Measurements from ENCODE around the gene YARS1.

YARS1 gene

GRCh38 chr1:32831878-32832277 lies 14.7 kb upstream of the YARS1 start:
- Histone ChIP-seq H3K4me3 (ENCODE audit: low read depth, low read length) (no peak overlapping the region), H3K36me3 (ENCODE audit: control insufficient read depth, insufficient read depth, low read length) (no peaks in the 10 kb centered on the region), H3K9ac (no peak overlapping the region), H3K9me3 (ENCODE audit: control insufficient read depth, low read length) (no peaks in the 10 kb centered on the region), H3K27me3 (ENCODE audit: control insufficient read depth, insufficient read depth, low read length) (no peaks in the 10 kb centered on the region), H3K79me2 (no peaks in the 10 kb centered on the region), H3K4me2 (ENCODE audit: low read length) (no peak overlapping the region), H3K27ac (no peak overlapping the region), H2AFZ (no peak overlapping the region), H3K4me1 (no peaks in the 10 kb centered on the region)
- TF ChIP-seq CTCF (IDR thresholded peaks at IDR 0.05), result no peak

GRCh38 chr1:32830092-32830852 lies 13.1 kb upstream of the YARS1 start:
- no peaks in the 10 kb centered on the region for H3K27me3 ChIP-seq (ENCODE audit: control insufficient read depth, insufficient read depth, low read length)
- no peak overlapping the region for H3K9ac ChIP-seq
- H3K79me2 ChIP-seq, result no peaks in the 10 kb centered on the region
- H3K4me3 ChIP-seq (ENCODE audit: low read depth, low read length), result no peak overlapping the region
- TF ChIP-seq CTCF (IDR thresholded peaks at IDR 0.05), result no peak
- no peaks in the 10 kb centered on the region for H3K4me1 ChIP-seq
- no peaks in the 10 kb centered on the region for H3K9me3 ChIP-seq (ENCODE audit: control insufficient read depth, low read length)
- no peak overlapping the region for H3K27ac ChIP-seq
- no peaks in the 10 kb centered on the region for H3K36me3 ChIP-seq (ENCODE audit: control insufficient read depth, insufficient read depth, low read length)
- no peak overlapping the region for H2AFZ ChIP-seq
- no peak overlapping the region for H3K4me2 ChIP-seq (ENCODE audit: low read length)

- Histone ChIP-seq H3K4me3 (ENCODE audit: low read depth, low read length) (no peak overlapping the region), H3K27me3 (ENCODE audit: control insufficient read depth, insufficient read depth, low read length) (no peaks in the 10 kb centered on the region), H2AFZ (no peak overlapping the region), H3K36me3 (ENCODE audit: control insufficient read depth, insufficient read depth, low read length) (no peaks in the 10 kb centered on the region), H3K79me2 (no peaks in the 10 kb centered on the region), H3K27ac (no peak overlapping the region), H3K9me3 (ENCODE audit: control insufficient read depth, low read length) (no peaks in the 10 kb centered on the region), H3K4me2 (ENCODE audit: low read length) (no peak overlapping the region), H3K9ac (no peak overlapping the region), H3K4me1 (no peaks in the 10 kb centered on the region)
- TF ChIP-seq CTCF (IDR thresholded peaks at IDR 0.05), result no peak
Observed at GRCh38 chr1:32828341-32828740, 11.2 kb upstream of the YARS1 start.

- H3K27ac ChIP-seq, result no peak overlapping the region
- no peak overlapping the region for H3K9ac ChIP-seq
- H3K4me1 ChIP-seq, result no peaks in the 10 kb centered on the region
- H3K79me2 ChIP-seq, result peaks cover 6% of the 10 kb centered on the region
- H3K9me3 ChIP-seq (ENCODE audit: control insufficient read depth, low read length), result no peaks in the 10 kb centered on the region
- no peak overlapping the region for H2AFZ ChIP-seq
- no peak overlapping the region for H3K4me2 ChIP-seq (ENCODE audit: low read length)
- no peak overlapping the region for H3K4me3 ChIP-seq (ENCODE audit: low read depth, low read length)
- no peak for TF ChIP-seq CTCF (IDR thresholded peaks at IDR 0.05)
- H3K36me3 ChIP-seq (ENCODE audit: control insufficient read depth, insufficient read depth, low read length), result no peaks in the 10 kb centered on the region
- H3K27me3 ChIP-seq (ENCODE audit: control insufficient read depth, insufficient read depth, low read length), result no peaks in the 10 kb centered on the region
Observed at GRCh38 chr1:32825181-32825580, 8.0 kb upstream of the YARS1 start.

All from parathyroid adenoma (tissue), 2 donors.